Measurements from ENCODE around the gene RALGAPA1. TPM values are rescaled to one million over a fixed set of nuclear protein-coding genes. Genes with fewer than 3 reads are reported as not detected.
"Not testable (repeated sequence)": the region's sequence is repeated elsewhere in the genome, so short reads cannot be mapped to it uniquely, and the experiment has no call there.

The RALGAPA1 gene
- total RNA-seq, 1 donor from 2014 or later: 35.1 TPM

DNA sequence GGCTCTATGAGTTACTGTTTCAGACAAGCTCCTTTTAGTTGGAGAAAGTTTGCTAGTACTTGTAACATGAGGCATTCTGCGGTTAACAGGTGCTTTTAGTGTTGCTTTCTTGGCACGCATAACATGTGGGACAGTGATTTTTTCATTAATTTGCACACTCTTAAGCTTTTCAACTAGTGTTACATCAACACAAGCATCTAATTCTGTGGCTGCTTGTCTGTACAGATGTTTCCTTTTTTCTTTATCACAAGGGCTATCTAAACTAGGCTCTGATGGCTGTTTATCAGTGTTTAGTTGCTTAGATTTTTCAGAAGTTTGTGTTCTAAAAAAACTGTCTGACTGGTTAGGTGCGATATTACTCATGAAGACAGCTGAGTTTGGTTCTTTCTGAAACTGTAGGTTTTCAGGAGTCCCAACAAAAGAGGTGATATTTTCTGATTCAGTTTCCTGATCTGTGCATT is 120.1 kb downstream of the RALGAPA1 start:
- peak overlapping the region; percentile 62 for H3K27ac Mint-ChIP-seq
- intact Hi-C loops (cut with micrococcal nuclease): loop anchor here (1.0 to 10.0 kb wide), 6 partner anchors 53 to 547 kb away; partner anchors contain the start of genes BRMS1L and INSM2
- DNase-seq: no peak
- peaks cover 7% of the 10 kb centered on the region for H3K36me3 Mint-ChIP-seq (ENCODE audit: low read depth)
- H3K4me3 Mint-ChIP-seq: no peak overlapping the region
- H3K27me3 Mint-ChIP-seq: no peaks in the 10 kb centered on the region
- H3K4me1 Mint-ChIP-seq: peaks cover 14% of the 10 kb centered on the region
- no peaks in the 10 kb centered on the region for H3K9me3 Mint-ChIP-seq

DNA sequence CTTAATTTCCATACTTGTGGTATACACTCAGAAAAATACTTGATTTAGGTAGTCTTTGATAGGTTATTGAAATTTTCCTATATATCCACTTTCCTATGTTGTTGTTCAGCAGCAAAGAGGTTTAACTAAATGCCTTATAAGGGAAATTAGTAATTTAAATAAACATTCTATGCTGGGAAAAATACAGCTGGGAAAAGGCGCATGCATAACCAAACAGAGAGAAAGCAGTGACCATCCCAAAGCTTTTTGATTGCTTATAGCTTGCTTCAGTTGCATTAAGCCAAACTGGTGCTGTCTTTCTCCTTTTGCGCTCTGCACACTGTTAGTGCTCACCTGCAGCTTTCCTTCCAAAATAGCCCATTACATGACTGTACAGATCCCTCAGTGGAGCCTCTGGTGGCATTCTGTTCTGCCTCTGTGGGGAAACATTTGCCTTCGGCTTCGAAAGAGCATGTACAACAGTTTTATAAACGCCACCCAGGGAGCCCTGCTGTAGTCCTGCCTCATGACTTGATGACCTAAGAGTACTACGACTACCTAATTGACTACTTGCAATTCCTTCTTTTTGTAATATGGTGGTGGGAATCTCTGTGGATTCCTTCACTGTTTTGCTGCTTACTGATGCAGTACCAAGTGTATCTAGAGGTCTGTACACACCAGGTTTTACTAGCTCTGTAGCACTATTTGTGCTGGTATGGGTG is 120.8 kb downstream of the RALGAPA1 start:
- Mint-ChIP-seq H3K27me3 (no peaks in the 10 kb centered on the region), H3K9me3 (no peaks in the 10 kb centered on the region), H3K36me3 (ENCODE audit: low read depth) (peaks cover 7% of the 10 kb centered on the region), H3K27ac (no peak overlapping the region), H3K4me1 (peaks cover 14% of the 10 kb centered on the region), H3K4me3 (no peak overlapping the region)
- intact Hi-C loops (cut with micrococcal nuclease): loop anchor here (5.0 to 10.0 kb wide), 5 partner anchors 139 to 546 kb away; partner anchors contain the start of genes BRMS1L and INSM2
- no peak for DNase-seq

DNA sequence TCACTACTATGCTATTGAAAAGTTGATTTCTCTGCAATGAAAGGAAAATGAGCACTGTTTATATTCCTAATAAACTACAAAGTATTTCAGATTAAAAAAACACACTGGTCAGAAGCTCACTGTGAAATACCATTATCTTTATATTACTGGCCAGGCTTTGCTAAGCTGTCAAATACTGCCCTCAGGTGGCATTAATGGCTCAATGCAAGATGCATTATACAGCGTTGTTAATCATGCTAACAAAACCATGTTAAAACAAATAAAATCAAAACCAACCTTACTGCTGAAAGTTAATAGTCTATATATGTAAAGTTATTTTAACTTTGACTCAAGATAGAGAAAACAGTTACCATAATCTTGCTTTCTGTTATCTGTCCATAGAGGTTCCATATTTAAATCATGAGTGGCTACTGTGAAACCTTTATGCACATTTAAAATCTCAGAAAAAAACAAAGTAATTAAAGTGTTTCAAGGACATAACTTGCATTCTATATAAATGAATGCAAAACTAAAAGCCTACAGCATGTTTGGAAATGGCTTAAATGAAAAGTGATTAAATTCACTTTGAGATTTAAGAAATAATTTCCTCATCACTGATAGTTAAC is 121.7 kb downstream of the RALGAPA1 start:
- Mint-ChIP-seq H3K27ac (no peak overlapping the region), H3K4me1 (peaks cover 14% of the 10 kb centered on the region), H3K36me3 (ENCODE audit: low read depth) (peaks cover 7% of the 10 kb centered on the region), H3K27me3 (no peaks in the 10 kb centered on the region), H3K9me3 (no peaks in the 10 kb centered on the region), H3K4me3 (no peak overlapping the region)
- peak; percentile 78 for DNase-seq
- intact Hi-C loops (cut with micrococcal nuclease): loop anchor here (2.0 to 10.0 kb wide), 6 partner anchors 140 to 545 kb away; partner anchors contain the start of genes BRMS1L and INSM2

DNA sequence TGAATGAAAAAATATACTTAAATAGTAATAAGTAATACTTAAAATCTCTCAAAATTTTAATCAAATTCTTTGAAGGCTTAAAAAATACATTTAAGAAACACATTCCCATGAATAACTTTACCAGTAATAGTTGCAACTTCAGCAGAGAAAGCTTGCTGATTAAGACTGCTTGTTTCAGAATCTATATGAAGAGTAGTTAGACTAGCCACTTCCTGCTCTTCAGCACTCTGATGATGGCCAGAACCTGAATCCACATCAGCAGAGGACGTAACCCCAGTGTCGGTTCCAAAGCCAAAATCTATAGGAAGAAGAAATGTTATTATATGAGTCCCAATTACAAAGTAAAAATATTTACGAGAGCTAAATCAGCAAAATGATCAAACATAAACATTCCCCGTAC is 125.4 kb downstream of the RALGAPA1 start:
- H3K27me3 Mint-ChIP-seq; H3K9me3 Mint-ChIP-seq; H3K4me1 Mint-ChIP-seq; DNase-seq; H3K4me3 Mint-ChIP-seq; H3K27ac Mint-ChIP-seq; H3K36me3 Mint-ChIP-seq (ENCODE audit: low read depth): not testable (repeated sequence)
- intact Hi-C loops (cut with micrococcal nuclease): loop anchor here (10.0 kb wide), 1 partner anchor 429 kb away; no protein-coding TSS in a partner anchor

DNA sequence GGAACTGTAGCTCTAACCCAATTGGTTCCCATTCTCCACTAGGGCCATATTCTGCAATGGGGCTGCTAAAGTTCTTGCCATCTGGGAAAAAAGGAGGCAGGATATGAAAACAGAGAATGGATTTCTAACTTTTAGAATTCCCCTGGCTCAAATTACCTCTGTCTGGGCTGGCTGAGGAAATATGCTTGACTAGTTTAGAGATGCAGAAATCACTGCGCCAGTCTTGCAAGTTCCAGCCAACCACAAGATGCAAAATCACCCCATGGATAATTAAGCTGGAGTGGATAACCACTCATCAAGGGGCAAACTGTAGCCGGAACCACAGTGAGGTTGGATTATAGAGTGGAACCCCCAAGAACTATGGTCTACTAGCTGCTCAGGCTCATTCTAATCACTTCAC is 126.3 kb downstream of the RALGAPA1 start:
- Mint-ChIP-seq H3K4me3 (no peak overlapping the region), H3K36me3 (ENCODE audit: low read depth) (peaks cover 4% of the 10 kb centered on the region), H3K4me1 (no peaks in the 10 kb centered on the region), H3K9me3 (no peaks in the 10 kb centered on the region), H3K27me3 (no peaks in the 10 kb centered on the region), H3K27ac (no peak overlapping the region)
- no peak for DNase-seq
- intact Hi-C loops (cut with micrococcal nuclease): loop anchor here (10.0 kb wide), 1 partner anchor 428 kb away; no protein-coding TSS in a partner anchor

DNA sequence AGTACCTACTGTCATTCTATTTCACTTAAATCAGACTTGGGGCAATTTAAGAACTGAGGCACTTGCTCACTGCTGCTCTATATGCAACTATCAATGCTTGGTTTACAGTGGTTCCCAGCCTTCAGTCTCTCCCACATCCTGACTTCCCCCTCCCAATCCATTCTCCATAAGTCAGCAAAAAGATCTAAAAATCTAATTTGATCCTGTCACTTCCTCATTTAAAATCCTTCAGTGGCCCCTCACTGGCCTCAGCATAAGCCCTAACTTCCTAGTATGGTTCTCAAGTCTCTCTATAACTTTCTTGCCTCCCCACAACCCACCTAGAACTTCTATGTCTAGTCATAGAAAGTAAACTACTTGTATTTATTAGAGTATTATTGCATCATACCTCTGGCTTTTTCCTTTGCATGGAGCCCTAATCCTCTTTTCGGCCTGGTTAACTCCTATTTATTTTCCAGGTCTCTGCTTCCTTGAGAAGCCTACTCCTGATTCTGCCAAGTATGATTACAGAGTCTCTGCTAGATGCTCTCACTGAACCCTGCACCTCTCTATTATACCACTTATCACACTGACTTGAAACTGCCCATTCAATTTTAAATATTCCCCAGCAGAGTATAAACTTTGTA is 130.6 kb downstream of the RALGAPA1 start:
- no peak overlapping the region for H3K27ac Mint-ChIP-seq
- H3K36me3 Mint-ChIP-seq (ENCODE audit: low read depth): peaks cover 17% of the 10 kb centered on the region

DNA sequence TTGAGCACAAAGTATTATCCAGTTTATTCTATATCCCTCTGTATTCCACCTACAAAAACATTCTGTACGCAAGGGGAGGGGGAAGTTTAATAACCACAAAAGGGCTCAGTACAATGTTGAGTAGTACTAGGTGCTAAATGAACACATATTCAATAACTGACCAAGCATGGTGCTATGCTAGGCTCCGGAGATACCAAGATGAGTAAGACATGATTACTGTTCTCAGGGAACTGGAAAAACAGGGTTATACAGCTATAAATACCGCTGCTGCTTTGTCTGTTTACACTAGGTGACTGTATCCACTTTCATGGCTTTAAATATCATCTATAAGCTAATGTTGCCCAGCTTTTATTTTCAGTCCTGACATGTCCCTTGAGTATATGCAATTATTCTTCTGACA is 139.3 kb downstream of the RALGAPA1 start:
- H3K4me1 Mint-ChIP-seq: no peaks in the 10 kb centered on the region
- intact Hi-C loops (cut with micrococcal nuclease): no loop called here
- no peaks in the 10 kb centered on the region for H3K27me3 Mint-ChIP-seq
- H3K27ac Mint-ChIP-seq: no peak overlapping the region
- H3K4me3 Mint-ChIP-seq: no peak overlapping the region
- DNase-seq: no peak
- H3K36me3 Mint-ChIP-seq (ENCODE audit: low read depth): peaks cover 19% of the 10 kb centered on the region
- H3K9me3 Mint-ChIP-seq: no peaks in the 10 kb centered on the region

More for the DNA sequence above, 130.6 kb downstream of the RALGAPA1 start:
- no peak for DNase-seq
- Mint-ChIP-seq H3K9me3 (no peaks in the 10 kb centered on the region), H3K27me3 (no peaks in the 10 kb centered on the region), H3K4me3 (no peak overlapping the region), H3K4me1 (no peaks in the 10 kb centered on the region)
- intact Hi-C loops (cut with micrococcal nuclease): no loop called here

DNA sequence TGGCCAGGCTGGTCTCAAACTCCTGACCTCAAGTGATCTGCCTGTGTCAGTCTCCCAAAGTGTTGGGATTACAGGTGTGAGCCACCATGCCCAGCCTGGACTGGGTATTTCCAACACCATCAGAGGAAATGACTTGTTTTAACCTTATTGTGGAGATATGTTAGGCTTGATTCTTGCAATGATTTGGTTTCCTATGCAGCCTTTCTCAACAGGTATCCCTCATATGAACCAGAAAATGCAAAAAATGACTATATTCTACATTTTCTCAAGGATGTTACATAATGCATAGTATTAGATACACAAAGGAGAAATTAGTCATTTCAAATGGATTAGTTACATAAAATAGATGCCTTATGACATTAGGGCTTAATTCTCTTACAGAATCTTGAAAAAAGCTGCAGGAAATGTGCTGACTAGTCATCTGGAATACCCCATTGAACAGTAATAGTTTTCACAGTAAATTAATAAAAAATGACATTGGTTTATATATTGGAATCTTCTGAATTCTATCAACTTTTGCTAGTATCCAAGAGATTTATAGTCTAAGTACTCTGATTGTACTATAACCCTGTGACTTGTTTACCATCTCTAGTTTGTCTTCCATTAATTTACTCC is 142.6 kb downstream of the RALGAPA1 start:
- no peak for DNase-seq
- Mint-ChIP-seq H3K9me3 (no peaks in the 10 kb centered on the region), H3K27ac (no peak overlapping the region), H3K4me3 (no peak overlapping the region), H3K27me3 (no peaks in the 10 kb centered on the region), H3K4me1 (no peaks in the 10 kb centered on the region), H3K36me3 (ENCODE audit: low read depth) (peaks cover 14% of the 10 kb centered on the region)
- intact Hi-C loops (cut with micrococcal nuclease): no loop called here

DNA sequence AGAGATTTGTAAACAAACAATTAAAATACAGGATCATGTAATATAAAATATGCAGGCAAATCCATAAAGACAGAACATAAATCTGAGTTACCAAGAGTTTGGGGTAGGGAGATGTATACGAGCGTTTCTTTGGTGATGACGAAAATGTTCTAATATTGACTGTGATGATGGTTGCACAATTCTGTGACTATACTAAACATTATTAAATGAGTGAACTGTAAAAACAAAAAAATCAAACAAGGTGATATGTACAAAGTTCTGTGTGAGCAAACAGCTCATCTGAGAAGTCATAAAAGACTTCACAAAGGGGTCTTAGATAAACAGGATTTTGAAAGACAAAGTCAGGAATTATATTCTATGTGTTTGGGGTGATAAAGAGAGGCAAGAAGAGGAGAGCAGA is 147.2 kb downstream of the RALGAPA1 start:
- Mint-ChIP-seq H3K4me3 (no peak overlapping the region), H3K27me3 (no peaks in the 10 kb centered on the region), H3K36me3 (ENCODE audit: low read depth) (peaks cover 5% of the 10 kb centered on the region), H3K27ac (no peak overlapping the region), H3K9me3 (no peaks in the 10 kb centered on the region), H3K4me1 (peaks cover 2% of the 10 kb centered on the region)
- intact Hi-C loops (cut with micrococcal nuclease): no loop called here
- DNase-seq: no peak

DNA sequence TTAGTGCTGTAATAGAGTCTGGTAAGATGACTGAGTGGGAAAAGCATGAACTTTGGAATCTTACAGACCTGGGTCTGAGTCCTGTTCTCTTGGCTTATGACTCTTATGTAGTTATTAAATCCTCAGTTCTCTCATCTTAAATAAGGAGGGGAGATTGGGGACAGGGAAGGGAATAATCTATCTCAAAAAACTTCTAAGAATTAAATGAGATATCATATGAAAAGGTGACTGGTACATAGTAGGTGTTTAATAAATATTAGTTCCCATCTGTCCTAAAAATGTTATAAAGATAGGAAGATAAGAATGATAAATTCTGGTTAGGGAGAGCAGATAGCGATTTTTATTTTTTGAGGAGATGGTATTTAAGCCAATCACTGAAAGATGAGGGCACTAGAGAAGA is 156.1 kb downstream of the RALGAPA1 start:
- Mint-ChIP-seq H3K4me1 (peaks cover 2% of the 10 kb centered on the region), H3K27ac (no peak overlapping the region), H3K36me3 (ENCODE audit: low read depth) (peaks cover 13% of the 10 kb centered on the region), H3K27me3 (no peaks in the 10 kb centered on the region), H3K9me3 (no peaks in the 10 kb centered on the region), H3K4me3 (no peak overlapping the region)
- intact Hi-C loops (cut with micrococcal nuclease): no loop called here
- no peak for DNase-seq

DNA sequence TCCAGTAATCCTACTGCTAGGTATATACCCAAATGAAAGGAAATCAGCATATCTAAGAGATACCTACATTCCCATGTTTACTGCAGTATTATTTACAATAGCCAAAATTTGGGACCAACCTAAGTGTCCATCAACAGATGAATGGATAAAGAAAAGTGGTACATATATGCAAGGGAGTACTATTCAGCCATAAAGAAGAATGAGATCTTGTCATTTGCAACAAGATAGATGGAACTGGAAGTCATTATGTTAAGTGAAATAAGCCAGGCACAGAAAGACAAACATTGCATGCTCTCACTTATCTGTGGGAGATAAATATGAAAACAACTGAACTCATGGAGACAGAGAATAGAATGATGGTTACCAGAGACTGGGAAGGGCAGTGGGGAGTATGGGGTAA is 165.6 kb downstream of the RALGAPA1 start:
- intact Hi-C loops (cut with micrococcal nuclease): no loop called here
- H3K4me1 Mint-ChIP-seq: no peaks in the 10 kb centered on the region
- H3K4me3 Mint-ChIP-seq: no peak overlapping the region
- no peak for DNase-seq
- peaks cover 3% of the 10 kb centered on the region for H3K9me3 Mint-ChIP-seq
- no peak overlapping the region for H3K27ac Mint-ChIP-seq
- H3K36me3 Mint-ChIP-seq (ENCODE audit: low read depth): peaks cover 43% of the 10 kb centered on the region
- no peaks in the 10 kb centered on the region for H3K27me3 Mint-ChIP-seq

DNA sequence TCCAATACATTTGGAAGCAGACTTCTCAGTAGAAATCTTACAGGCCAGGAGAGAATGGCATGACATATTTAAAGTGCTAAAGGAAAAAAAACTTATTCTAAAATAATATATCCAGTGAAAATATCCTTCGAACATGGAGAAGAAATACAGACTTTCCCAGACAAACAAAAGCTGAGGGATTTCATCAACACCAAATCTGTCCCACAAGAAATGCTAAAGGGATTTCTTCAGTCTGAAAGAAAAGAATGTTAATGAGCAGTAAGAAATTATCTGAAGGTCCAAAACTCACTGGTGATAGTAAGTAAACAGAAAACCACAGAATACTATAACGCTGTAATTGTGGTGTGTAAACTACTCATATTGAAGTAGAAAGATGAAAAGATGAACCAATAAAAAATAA is 171.2 kb downstream of the RALGAPA1 start:
- intact Hi-C loops (cut with micrococcal nuclease): no loop called here
- peaks cover 12% of the 10 kb centered on the region for H3K9me3 Mint-ChIP-seq
- H3K27ac Mint-ChIP-seq: no peak overlapping the region
- DNase-seq: no peak
- no peaks in the 10 kb centered on the region for H3K27me3 Mint-ChIP-seq
- no peaks in the 10 kb centered on the region for H3K4me1 Mint-ChIP-seq
- H3K36me3 Mint-ChIP-seq (ENCODE audit: low read depth): peaks cover 50% of the 10 kb centered on the region
- H3K4me3 Mint-ChIP-seq: no peak overlapping the region

DNA sequence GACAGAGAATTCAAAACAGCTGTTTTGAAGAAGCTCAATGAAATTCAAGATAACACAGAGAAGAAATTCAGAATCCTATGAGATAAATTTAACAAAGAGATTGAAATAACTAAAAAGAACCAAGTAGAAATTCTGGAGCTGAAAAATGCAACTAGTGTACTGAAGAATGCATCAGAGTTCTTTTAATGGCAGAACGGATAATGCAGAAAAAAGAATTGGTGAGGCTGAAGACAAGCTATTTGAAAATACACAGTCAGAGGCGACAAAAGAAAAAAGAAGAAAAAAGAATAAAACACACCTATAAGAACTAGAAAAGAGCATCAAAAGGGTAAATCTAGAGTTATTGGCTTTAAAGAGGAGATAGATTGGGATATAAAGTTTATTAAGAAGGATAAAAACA is 171.8 kb downstream of the RALGAPA1 start:
- no peaks in the 10 kb centered on the region for H3K4me1 Mint-ChIP-seq
- H3K4me3 Mint-ChIP-seq: no peak overlapping the region
- intact Hi-C loops (cut with micrococcal nuclease): no loop called here
- peaks cover 44% of the 10 kb centered on the region for H3K36me3 Mint-ChIP-seq (ENCODE audit: low read depth)
- peaks cover 9% of the 10 kb centered on the region for H3K9me3 Mint-ChIP-seq
- H3K27ac Mint-ChIP-seq: no peak overlapping the region
- H3K27me3 Mint-ChIP-seq: no peaks in the 10 kb centered on the region
- DNase-seq: no peak

DNA sequence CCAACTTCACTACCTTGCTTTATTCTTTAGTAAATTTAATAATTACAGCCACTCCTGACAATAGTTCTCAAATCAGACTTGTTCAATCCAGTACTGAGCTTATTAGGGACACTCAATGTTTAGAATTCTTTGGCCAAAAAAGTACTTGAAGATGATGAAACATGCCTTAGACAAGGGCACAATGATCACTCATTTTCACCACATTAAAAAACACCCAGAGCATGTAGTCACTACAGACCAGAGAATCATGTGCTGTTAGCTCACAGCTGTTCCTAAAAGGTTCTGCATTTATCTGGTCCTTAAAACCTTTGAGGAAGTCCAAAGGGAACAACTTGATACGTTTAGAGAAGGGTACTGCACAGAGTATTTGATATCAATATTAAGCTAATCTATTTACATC is 176.4 kb downstream of the RALGAPA1 start:
- no peak overlapping the region for H3K27ac Mint-ChIP-seq

More for the DNA sequence above, 176.4 kb downstream of the RALGAPA1 start:
- Mint-ChIP-seq H3K27me3 (no peaks in the 10 kb centered on the region), H3K4me3 (no peak overlapping the region), H3K4me1 (peaks cover 3% of the 10 kb centered on the region), H3K36me3 (ENCODE audit: low read depth) (peaks cover 21% of the 10 kb centered on the region), H3K9me3 (peaks cover 9% of the 10 kb centered on the region)
- DNase-seq: no peak
- intact Hi-C loops (cut with micrococcal nuclease): no loop called here

Data from activated CD4-positive, alpha-beta T cell treated with anti-CD3 and anti-CD28 coated beads, Interleukin-2, amount 10 ng/mL, durations not matched to agents 24 days and 14 days (primary cell).